GM18502 (cell line): Measurements from ENCODE around the gene LRIG1.

Source experiments
- ATAC-seq: cut with Tn5 transposase; IDR thresholded peaks from one replicate; pipeline ENCODE4 v1.9.1; 2021; ENCODE audit warnings: mild to moderate bottlenecking; ENCODE audit not compliant: unreplicated experiment, poor library complexity

LRIG1 gene

GRCh38 chr3:66394019-66394752 is 106.6 kb downstream of the LRIG1 start:
- peak; percentile 84 for ATAC-seq

DNA sequence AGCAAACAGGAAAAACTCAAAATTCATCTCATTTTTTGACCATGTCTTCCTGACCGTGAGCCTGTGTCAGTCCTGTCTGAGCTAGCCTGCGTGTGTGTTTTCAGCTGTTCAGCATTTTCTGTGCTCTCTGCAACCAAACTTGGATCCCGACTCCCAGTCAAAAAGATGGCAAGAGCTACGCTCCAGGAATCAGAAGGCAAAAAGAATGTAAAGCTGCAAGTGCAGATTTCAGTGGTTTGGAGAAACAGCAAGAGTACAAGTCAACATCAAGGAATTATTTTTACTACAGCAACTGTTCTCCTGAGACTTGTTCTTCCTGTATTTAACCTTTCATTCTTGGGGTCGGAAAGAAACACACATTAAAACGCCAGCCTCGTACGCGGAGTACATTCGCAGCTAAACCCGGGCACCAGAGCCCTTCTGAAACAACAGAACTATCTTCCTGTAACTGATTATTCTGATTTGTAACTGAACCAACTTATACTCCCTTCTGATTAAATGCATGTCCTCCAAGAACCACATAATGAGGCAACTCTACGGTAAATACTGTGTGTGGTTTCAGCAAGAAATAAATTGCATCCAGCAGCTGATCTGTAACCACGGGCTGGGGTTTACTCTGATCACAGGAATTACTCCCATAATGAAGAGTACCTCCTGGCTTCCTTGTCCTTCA is 107.4 kb downstream of the LRIG1 start:
- ATAC-seq = peak; percentile 25

DNA sequence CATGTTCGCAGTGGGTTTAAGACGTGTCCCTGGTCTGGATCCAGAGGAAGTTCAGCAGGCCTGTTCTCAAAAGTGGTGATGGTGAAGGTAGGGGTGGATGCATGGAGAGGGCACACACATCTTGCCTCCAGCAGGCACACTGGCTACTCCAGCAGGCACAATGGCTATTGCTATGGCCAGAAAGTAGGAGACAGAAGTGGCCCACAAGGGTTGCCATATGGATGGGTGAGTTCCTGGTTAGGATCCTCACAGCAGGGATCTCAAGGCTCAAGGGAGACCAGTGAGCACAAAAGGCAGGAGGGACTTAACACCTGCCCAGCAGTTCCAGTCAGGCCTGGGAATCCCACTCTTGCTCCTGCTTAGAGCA is 107.9 kb downstream of the LRIG1 start:
- no peak for ATAC-seq

DNA sequence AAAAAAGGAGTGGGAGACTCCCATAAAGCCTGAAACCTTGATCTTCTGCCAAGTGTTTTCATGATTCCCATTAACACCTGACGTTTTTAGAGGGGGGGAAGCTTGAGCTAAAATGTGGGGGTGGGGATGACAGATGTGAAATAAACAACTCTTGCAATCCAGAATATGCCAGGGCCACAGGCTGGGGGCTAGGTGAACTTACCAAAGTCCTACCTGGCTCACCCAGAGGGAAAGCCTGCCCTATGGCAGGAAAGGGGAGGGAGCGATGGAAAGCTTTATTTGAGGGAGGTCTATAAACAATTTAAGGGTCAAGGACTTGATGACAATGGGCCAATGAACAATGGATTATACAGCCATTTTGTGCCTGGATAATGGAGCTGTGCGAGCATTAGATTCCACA is 108.3 kb downstream of the LRIG1 start:
- no peak for ATAC-seq

- peak; percentile 35 for ATAC-seq
Measured at GRCh38 chr3:66390013-66390412, 110.8 kb downstream of the LRIG1 start.

DNA sequence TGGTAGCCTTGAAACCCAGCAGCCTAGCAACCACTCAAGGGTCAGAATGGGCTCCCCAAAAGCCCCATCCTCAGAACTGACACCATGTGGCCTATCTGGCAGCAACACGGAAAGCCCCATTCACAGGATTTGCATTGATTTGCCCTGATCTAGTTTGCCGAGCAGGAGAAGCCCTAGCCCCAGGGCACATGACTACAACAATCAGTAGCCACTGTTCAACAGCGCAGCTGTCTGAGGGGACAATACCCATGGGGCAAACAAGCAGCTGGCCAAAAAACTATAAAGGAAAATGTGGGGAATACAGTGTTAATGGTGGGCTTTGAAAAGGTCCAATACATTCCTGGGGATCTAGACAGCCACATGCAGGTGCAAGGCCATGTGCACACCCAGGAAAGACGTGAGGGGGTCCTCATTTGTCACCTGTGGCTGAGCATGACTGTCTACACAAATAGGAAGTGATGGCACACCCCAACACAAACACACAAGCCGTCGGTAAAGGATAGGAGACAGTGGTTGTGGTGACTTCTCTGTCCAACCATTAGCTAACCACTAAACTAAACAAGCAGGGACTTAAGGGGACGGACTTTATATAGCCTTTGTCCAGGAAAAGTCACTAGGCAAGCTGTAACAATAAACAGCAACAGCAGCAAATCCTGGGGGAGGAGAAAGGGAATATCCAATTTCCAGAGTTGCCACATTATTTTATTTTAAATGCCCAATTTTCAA is 113.7 kb downstream of the LRIG1 start:
- peak; percentile 61 for ATAC-seq

DNA sequence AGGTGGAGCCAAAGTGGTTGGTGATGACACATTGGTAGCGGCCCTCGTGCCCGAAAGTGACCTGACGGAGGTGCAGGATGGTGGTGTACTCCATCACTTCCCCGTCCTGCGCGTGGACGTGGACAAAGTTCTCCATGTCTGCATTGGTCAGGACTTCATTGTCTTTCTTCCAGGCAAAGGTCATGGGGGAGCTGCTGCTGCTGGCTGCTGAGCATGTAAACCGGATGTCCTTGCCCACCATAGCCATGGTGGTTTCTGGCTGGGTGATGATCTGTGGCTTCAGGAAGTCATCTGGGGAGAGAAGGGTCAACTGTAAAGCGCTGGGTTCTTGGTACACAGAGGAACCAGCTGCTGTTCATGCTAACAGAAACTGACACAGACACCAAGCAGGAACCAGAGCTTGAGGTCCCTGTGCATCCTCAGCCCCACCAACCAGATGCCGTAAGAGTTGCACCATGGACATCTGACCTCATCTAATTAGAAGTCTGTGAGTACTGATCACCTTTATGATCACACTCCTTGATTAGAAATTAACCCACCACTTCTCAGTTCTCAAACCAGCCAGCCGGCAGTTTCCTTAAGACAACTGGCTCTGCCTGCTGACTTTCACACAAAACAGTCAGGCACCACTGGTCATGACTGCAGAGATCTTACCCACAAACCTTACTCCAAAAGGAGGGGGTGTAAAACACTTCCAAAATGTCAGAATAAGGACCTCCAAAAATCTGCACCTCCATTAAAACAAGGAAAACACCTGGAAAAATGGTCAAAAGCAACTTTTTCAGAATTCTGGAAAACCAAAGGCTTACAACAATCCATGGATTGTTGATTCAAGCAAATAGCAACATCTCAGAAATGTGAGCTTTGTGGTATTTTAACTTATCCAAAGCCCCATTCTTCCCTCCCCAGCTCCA is 114.6 kb downstream of the LRIG1 start:
- ATAC-seq = peak; percentile 83

DNA sequence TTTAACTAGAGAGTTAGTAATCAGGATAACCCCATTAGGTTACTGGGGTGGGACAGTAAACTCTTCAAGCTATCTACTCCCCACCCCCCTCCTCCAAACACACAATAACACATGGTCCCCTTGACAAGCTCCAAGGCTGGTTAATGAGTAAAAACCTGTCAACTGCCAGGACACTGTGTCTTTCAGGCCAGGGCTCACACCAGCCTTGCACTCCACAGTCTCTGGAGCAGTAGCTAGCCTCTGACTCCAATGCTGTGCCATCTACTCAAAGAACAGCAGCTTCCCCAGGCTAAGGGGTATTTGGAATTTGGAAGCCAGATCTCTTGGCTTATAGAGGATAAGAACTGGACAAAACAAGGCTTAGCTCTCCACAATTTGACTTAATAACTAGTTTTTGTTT is 115.8 kb downstream of the LRIG1 start:
- no peak for ATAC-seq

DNA sequence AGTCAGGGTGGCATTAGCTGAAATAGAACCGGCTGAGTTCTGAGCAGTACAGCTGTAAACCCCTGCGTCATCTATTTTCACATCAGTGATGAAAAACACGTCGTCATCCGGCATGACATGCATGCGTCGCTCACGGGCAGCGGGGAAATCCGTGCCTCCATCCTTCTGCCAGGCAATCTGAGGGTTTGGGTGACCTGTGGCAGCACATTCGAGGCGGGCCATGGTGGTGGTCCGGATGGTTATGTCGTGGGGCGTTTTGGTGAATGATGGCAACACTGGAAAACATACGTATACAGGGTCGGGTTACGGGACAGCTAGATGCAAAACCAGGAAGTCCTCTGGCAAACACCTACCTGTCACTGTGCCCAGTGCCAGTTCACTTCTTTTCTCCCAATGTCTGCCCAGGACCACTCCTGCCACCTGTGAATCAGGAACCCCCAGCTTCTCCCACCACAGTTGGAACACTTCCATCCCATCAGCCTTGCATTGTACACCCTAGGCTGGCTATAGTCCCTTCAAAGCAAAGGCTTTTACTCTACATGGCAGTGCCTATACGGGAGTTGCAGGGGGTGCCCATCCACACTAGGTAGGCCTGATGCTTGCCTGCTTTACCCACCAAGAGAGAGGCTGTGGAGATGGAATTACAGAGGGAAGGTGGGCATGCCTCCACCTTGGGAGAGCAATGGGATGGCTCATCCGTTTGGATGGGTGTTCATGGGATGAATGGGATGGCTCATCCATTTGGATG is 116.7 kb downstream of the LRIG1 start:
- no peak for ATAC-seq

DNA sequence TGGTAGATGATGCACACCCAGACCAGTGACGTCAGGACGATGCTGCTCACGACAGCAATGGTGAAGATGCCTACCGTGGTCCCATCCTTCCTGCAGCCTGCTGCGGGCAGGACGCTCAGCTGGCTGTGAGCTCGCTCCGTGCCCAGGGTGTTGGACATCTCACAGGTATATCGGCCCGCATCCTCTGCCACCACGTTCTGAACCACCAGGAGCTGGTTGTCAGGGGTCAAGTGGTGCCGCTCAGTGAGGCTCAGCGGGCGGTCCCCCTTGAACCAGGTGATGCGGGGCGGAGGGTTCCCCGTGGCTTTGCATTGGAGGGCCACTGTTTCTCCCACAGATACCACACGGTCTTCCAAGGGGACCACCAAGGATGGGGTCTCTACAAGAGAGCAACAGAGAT is 117.8 kb downstream of the LRIG1 start:
- no peak for ATAC-seq

DNA sequence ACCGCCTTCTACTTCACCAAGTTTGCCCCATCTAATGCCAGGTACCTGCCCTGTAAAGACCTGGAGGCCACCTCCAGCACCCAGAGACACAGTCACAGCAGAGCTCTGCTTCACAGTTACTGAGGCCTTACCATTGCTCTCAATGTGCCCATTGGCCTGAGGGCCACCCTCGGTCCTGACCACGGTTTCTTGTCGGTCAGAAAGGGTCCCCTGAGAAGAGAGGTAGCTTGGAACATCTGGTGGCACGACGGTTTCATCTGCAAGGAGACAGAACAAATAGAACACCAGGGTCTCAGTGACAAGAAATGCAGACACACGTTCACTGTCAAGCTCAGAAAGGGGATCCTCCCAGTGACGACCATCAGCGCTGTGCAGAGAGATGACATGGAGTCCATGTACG is 118.7 kb downstream of the LRIG1 start:
- no peak for ATAC-seq

DNA sequence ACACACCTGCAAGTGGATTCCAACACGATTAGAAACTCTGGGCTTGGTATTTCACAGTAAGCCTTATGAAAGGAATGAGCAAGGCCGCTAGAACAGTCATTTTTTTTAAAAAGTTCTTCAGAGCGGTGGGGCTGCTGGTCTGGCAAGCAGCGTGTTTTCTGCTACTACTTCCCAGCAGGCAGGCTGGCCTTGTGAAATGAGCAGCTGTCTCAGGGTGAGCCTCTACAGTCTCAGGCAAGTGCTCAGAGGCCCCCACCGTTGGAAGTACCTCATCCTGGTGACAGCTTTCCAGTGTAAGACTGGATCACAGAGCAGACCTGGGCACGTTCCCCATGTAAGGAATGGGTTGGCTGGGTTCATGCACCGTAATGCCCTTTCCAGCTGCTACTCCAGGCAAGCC is 119.2 kb downstream of the LRIG1 start:
- ATAC-seq = no peak

- ATAC-seq = no peak
Measured at GRCh38 chr3:66380200-66380932, 120.5 kb downstream of the LRIG1 start.

- no peak for ATAC-seq
Measured at GRCh38 chr3:66379565-66379964, 121.3 kb downstream of the LRIG1 start.

GRCh38 chr3:66378256-66378655 is 122.6 kb downstream of the LRIG1 start:
- no peak for ATAC-seq

DNA sequence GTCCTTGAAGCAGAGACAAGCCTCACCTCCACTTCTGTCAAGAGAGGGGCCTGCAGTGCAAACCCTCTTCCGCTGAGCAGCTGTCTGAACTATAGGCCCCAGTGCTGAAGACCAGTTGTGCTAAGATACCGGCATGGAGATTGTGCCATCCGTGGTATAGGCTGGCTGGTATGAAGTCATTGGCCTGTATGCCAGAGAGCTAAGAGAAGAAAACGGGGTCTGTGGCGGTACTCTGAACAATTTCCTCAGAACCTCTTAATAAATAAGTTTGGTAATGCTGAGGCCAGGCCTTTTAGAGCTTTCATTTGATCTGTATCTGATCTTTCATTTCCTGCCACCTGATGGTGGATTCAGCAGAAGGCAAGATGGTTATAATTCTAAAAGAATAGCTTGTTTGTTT is 123.0 kb downstream of the LRIG1 start:
- no peak for ATAC-seq

GRCh38 chr3:66376568-66376967 is 124.3 kb downstream of the LRIG1 start:
- no peak for ATAC-seq

GRCh38 chr3:66372681-66373350 is 128.0 kb downstream of the LRIG1 start:
- no peak for ATAC-seq

- ATAC-seq = no peak
Measured at GRCh38 chr3:66371432-66371831, 129.4 kb downstream of the LRIG1 start.
